OCI-LY1 (cell line): ENCODE data around the gene MYO3B.

ENCODE experiments used
- CTCF ChIP-seq: fragments of 200-600 bp; sonication (generic), shearing (Covaris generic); IDR thresholded peaks from 2 replicates; pipeline ENCODE4 v1.5.1; 2017; ENCODE audit warnings: mild to moderate bottlenecking, antibody characterized with exemption, low read length, moderate library complexity, mixed read lengths
- EZH2 ChIP-seq: fragments of 200-600 bp; sonication (generic), shearing (Covaris generic); IDR thresholded peaks from 2 replicates; pipeline ENCODE4 v1.8.0; 2017; ENCODE audit warnings: borderline replicate concordance, mixed run types, mild to moderate bottlenecking, antibody characterized with exemption, low read length, moderate library complexity, mixed read lengths

GRCh38 chr2:170679607-170680079 is 501.7 kb downstream of the MYO3B start:
- no peak for TF ChIP-seq CTCF
- TF ChIP-seq EZH2: no peak
